Transverse colon (tissue), 4 donors: ENCODE measurements around the gene LIN37.

Experiments used
- CTCF ChIP-seq, 5 experiments: fragments of 200-600 bp in 3 of 5; fragments of 450-650 bp in 2 of 5; sonication (generic) in 3 of 5; IDR thresholded peaks; 1 replicate in 2 of 5; 2 replicates in 3 of 5; pipeline ENCODE4 v1.5.1; 2016 to 2017; ENCODE audit warnings: antibody characterized with exemption in 5 of 5, inconsistent platforms in 3 of 5, mild to moderate bottlenecking in 2 of 5, moderate library complexity in 1 of 5
- EP300 ChIP-seq: sonication (generic); formaldehyde crosslinking; IDR thresholded peaks from one replicate; pipeline ENCODE4 v1.6.1; 2017; ENCODE audit warnings: antibody characterized with exemption, low read depth
- POLR2A ChIP-seq: fragments of 450-650 bp; IDR thresholded peaks from one replicate; pipeline ENCODE4 v1.6.1; 2016; ENCODE audit warnings: antibody characterized with exemption, mild to moderate bottlenecking, moderate library complexity
- POLR2AphosphoS5 ChIP-seq, 3 donors: sonication (generic); formaldehyde crosslinking; IDR thresholded peaks; one replicate each; pipeline ENCODE4 v1.6.1; 2016; ENCODE audit warnings: antibody characterized with exemption in 3 of 3

- no peak for TF ChIP-seq CTCF (IDR thresholded peaks at IDR 0.05)
- TF ChIP-seq POLR2A, result no peak
- TF ChIP-seq EP300, result peak; percentile 83
- TF ChIP-seq POLR2AphosphoS5 (IDR thresholded peaks at IDR 0.05), result peak; percentile 61 to 81 (median 77)
Observed at GRCh38 chr19:35757231-35757748, 8.9 kb downstream of the LIN37 start.
